ENCODE results near the gene APOH. TPM values are rescaled to one million over a fixed set of nuclear protein-coding genes. Genes with fewer than 3 reads are reported as not detected.
A peak's percentile ranks its signal among the peaks of the same experiment; 100 is the strongest.

APOH gene
- total and polyA plus RNA-seq, 2 of the 13 experiments (the other 11 are each of a cell fraction or from before 2014, with no cell fraction given) = 4,846 to 5,748 TPM

- TF ChIP-seq ZNF747 (CRISPR knock-in tag; IDR thresholded peaks at IDR 0.05; ENCODE audit: borderline replicate concordance) = no peak
- no peak for TF ChIP-seq ZNF207 (IDR thresholded peaks at IDR 0.05; ENCODE audit: borderline replicate concordance)
- no peak for TF ChIP-seq ZNF335 (CRISPR knock-in tag; IDR thresholded peaks at IDR 0.05)
- TF ChIP-seq SP5 (CRISPR knock-in tag; IDR thresholded peaks at IDR 0.05; ENCODE audit: borderline replicate concordance, low read depth) = peak; percentile 94
- no peak for TF ChIP-seq ZNF124 (CRISPR knock-in tag; IDR thresholded peaks at IDR 0.05)
- TF ChIP-seq NFE2L2 (IDR thresholded peaks at IDR 0.05; ENCODE audit: low read length) = no peak
- no peak for TF ChIP-seq TFE3 (CRISPR knock-in tag; IDR thresholded peaks at IDR 0.05)
- TF ChIP-seq ZFP36L2 (CRISPR knock-in tag; IDR thresholded peaks at IDR 0.05) = no peak
- TF ChIP-seq NR0B2 (CRISPR knock-in tag; IDR thresholded peaks at IDR 0.05) = peak; percentile 4
- 0 out of 2 replicates have a peak, but pooled peaks have one; percentile 33 for TF ChIP-seq PCBP1 (IDR thresholded peaks at IDR 0.05; ENCODE audit: borderline replicate concordance, low read depth, low read length)
- no peak; the same call in 1 of the 2 replicates for TF ChIP-seq ZMYM3 (CRISPR knock-in tag; IDR thresholded peaks at IDR 0.05)
- TF ChIP-seq HCFC1 (IDR thresholded peaks at IDR 0.05; ENCODE audit: low read depth, low read length) = peak; percentile 31
- no peak for TF ChIP-seq ZBTB34 (CRISPR knock-in tag; IDR thresholded peaks at IDR 0.05)
- TF ChIP-seq ZBTB4 (CRISPR knock-in tag; IDR thresholded peaks at IDR 0.05; ENCODE audit: borderline replicate concordance) = peak; percentile 31; the same call in 1 of the 2 replicates
- no peak for TF ChIP-seq ZNF251 (CRISPR knock-in tag; IDR thresholded peaks at IDR 0.05)
- peak; percentile 96 for TF ChIP-seq ZFX (CRISPR knock-in tag; IDR thresholded peaks at IDR 0.05; ENCODE audit: low read depth)
- no peak for TF ChIP-seq TEAD2 (CRISPR knock-in tag; IDR thresholded peaks at IDR 0.05)
- no peak for TF ChIP-seq RXRB (CRISPR knock-in tag; IDR thresholded peaks at IDR 0.05; ENCODE audit: borderline replicate concordance)
- TF ChIP-seq GLI4 (CRISPR knock-in tag; IDR thresholded peaks at IDR 0.05; ENCODE audit: borderline replicate concordance) = 0 out of 2 replicates have a peak, but pooled peaks have one; percentile 15
- no peak for TF ChIP-seq USF2 (IDR thresholded peaks at IDR 0.05; ENCODE audit: low read depth, low read length)
- TF ChIP-seq USF2 (CRISPR knock-in tag; IDR thresholded peaks at IDR 0.05; ENCODE audit: borderline replicate concordance) = no peak
Observed at GRCh38 chr17:66191593-66192377, 37.4 kb downstream of the APOH start, which contains the start of gene CEP112 (continued).

Measured in HepG2 (cell line).